Uterus (tissue), 2 donors: ENCODE data around the gene C10orf62.

Experiments
- CTCF ChIP-seq, 4 experiments: fragments of 200-600 bp in 2 of 4; fragments of 450-650 bp in 2 of 4; sonication (generic) in 2 of 4; IDR thresholded peaks; one replicate each; pipeline ENCODE4 v1.5.1; 2016 to 2019; ENCODE audit warnings: antibody characterized with exemption in 4 of 4, mild to moderate bottlenecking in 2 of 4, moderate library complexity in 1 of 4
- POLR2A ChIP-seq, 2 donors: fragments of 450-650 bp; IDR thresholded peaks; one replicate each; pipeline ENCODE4 v1.6.1; 2016; ENCODE audit warnings: antibody characterized with exemption in 2 of 2, mild to moderate bottlenecking in 1 of 2, moderate library complexity in 1 of 2

DNA sequence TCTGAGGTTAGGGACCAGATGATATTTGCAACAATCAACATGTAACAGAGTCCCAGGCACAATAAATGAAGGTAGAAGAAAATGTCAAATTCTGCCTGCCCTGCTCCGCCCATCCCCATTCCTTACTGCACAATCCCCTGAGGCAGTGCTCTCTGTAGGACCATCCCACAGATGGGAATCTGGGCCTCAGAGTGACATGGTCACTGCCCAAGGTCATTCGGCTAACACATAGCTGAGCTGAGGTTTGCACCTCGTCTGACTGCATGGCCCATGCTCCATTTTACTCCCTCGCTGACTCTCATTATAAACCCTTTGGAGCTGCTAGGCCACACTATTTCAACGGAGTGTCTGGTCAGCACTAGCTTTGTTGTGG, 4.1 kb upstream of the C10orf62 start:
- no peak for TF ChIP-seq CTCF (IDR thresholded peaks at IDR 0.05)
- TF ChIP-seq POLR2A (IDR thresholded peaks at IDR 0.05) = no peak
